ENCODE measurements around the gene UNC13A.

UNC13A gene

DNA sequence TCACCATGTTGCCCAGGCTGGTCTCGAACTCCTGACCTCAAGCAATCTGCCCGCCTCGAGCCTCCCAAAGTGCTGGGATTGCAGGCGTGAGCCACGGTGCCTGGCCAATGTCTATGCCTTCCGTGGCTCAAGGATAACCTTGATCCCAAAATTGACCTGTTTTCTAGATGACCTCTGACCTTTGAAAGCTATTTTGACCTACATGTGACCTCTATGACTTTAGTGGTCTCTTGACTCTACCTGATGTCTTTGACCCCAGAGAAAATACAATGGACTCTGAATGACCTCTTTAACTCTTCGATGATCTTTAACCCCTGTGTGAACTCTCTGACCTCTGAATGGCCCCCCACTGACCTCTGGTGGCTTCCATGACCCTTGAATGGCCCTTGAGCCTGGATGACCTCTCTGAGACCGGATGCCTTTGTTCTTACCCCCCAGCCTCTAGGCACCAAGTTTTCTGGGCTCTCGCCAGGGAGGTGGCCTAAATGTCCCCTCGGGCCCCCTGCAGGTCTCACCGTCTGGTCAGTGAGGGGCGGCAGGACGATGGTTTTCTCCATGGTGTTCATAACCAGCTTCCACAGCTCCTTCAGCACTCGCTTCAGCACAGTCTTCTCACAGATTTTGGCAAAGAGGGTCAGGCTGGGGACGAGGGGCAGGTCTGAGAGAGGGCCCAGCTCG is 63.7 kb downstream of the UNC13A start:
- no peak for DNase-seq

DNA sequence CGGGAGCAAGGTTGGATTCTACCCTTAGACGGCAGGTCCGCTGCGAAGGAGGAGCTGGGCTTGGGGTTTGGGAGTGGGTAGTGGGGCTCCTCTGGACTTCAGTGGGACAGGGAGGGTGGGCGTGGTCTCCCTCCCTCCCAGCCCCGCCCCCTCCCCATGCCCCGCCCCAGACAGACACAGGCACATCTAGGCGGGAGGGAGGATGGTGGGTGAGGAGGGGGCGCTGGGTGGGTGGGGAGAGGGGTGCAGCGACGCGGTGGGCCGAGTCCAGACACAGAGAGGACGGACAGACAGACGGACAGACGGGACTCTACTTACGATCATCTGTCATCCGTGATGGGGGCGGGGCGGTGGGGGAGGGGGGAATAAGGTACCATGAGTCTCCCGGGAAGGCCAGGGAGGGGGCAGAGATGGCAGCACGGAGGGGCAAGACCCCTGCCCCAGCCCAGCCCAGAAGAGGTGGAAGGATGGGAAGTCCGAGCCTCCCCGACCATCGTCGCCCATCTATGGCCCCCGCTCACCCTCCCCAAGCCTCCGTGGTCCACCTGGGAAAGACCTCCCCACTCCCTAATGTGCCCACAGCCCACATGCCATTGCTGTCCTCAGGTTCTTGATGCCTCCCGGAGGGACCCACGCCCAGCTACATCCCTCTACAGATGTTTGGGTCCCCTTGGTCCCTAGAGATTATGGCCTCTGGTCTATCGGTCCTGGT is 64.8 kb downstream of the UNC13A start:
- DNase-seq, result no peak

DNA sequence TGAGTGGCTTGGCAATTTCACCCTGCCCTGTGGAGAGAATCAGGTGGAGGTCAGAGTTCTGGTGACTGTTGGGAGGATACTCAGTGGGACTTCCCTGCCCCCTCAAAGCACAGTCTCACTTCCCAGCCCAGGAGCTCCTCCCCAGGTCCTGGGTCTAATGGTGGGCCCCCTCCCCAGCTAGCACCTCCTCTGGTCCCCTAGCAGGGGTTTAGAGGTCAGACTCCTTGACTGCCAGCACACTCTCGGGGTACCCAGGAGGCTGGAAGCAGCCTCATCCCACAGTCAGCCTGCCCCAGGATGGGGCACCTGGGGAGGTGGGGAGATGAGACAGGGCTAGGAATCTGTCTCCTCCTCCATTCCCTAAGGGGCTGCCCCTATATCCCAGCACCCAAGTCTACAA is 67.5 kb downstream of the UNC13A start:
- DNase-seq, result no peak

DNA sequence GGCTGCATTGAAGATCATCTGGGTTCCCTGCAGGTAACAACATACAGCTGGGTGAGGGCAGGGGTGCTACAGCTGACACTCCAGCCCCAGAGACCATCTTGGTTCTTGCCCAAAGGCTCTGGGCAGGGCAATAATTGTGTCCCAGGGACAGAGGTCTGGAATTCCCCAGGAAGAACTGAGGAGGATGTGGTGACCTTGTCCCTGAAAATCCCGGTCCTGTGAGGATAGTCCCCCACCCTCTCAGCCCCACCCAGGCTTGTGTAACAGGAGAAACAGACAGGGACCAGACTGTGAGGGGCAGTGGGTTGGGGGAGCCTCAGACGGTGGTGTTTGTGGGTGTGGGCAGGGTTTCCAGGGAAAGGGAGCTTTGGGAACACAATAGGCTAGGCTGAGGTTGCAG is 69.2 kb downstream of the UNC13A start:
- DNase-seq, result no peak

DNA sequence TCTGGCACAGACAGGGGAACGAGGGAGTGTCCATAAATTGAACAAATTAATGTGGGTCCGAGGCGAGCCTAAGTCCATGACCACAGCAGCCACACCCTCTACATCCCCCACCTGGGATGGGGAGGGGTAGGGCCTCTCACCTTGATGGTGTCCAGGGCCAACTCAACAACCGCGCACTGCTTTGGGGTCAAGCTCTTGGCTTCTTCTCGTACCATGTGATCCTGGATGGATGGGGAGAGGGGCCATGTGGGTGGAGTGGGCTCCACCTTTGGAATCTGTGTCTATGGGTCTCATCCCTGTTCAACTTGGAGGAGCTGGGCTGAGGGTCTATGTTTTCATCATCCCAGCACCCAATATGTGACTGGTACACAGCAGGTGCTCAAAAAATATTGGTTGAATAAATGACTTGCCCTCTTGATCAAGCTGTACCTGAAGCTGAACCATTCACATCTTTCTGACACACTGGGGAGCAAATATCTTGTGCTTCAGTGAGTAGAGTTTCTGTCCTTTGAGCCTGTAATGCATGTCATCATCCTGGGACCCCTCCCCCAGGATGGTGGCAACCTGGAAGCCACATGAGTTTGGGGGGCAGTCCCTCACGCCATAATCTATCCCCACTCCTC is 69.8 kb downstream of the UNC13A start:
- DNase-seq, result no peak

DNA sequence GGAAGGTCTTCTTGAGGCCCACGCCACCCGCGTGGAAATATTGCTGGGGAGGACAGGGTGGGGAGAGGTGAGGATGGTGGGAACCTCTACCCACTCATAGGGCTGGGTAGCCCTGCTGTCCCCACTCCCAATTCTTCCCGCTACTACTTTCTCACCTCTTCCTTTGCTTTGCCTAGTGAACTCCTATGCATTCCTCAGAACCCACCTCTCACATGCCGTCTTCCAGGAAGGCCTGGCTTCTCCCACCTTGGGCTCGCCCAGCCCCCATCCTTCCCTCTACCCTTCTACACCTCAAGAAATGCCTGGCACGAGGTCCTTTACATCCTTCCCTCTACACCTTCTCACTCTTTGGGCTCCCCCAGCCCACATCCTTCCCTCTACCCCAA is 70.4 kb downstream of the UNC13A start:
- no peak for DNase-seq

DNA sequence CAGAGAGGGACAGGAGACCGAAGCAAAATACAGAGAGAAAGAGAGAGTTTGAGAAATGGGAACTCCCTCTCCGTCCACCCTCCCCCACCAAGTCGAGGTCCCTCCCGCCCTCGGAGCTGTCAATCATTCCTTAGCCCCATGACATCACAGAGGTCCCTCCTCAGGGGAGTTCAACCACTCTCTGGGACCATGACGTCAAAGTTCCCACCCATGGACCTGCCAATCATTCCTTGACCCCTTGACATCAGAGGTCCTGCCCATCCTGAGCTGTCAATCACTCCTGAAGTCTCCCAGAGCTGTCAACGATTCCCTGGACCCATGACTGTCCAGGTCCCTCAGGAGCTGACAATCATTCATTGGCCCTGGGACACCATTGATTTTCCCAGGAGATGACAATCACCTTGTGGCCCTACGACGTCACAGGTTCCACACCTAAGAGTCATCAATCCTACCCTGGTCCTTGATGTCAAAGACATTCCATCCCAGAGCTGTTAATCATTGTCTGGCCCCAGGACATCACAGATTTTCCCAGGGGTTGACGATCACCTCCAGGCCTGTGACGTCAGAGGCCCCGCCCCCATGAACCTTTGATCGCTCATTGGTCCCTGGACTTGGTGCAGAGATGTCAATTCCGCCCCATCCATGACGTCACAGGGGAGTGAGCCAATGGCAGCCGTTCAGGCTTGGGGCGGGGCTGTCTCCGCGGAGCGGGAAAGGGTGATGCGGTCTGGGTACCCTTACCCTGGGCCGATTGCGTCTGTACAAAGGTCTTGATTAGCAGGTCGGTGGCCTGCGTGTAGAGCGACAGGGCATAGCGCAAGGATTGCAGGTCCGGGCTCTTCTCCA is 71.0 kb downstream of the UNC13A start:
- DNase-seq, result no peak

DNA sequence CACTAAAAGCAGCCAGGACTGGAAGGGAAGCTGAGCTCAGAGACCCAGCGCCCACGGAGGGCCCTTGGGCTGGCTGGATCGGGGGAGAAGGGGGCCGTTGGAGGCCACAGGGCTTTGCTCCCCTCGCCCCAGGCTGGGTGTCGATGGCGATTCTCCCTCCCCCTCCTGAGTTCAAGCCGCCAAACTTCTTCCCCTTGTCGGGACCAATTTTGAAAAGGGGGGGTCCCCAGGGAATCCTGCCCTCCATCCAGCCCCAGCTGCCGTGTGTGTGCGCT is 71.5 kb downstream of the UNC13A start:
- no peak for DNase-seq

DNA sequence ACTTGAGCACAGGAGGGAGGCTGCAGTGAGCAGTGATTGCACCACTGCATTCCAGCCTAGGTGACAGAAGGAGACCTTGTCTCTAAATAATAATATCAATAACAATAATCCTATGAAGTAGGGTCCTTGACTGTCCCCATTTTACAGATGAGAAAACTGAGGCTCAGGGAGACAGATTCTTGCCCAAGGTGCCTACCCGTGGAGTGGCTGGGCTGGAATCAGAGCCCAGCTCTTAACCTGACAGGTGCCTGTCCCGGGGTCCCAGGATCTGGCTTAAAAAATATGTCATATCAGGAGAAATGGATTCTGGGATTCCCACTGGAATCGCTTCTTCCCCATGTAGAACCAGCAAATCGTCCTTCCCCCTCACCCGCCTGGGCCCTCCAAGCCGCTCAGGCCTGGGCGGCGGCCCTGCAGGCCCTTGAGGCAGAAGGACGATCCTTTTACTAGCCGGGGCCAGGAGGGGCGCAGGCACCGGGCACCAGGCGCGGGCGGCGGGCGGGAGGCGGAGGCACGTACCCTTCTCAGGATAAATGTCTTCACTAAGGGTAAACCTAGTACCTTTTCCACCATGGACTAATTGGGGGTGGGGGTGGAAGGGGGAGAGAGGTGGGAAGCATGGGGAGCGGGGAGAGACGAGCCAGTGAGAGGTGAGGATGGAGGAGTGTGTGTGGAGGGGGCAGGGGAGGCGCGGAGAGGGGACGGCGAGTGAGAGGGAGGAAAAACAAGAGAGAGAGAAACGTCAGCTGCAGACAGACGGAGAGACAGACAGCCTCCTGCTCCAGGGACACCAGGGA is 72.1 kb downstream of the UNC13A start:
- DNase-seq, result no peak

DNA sequence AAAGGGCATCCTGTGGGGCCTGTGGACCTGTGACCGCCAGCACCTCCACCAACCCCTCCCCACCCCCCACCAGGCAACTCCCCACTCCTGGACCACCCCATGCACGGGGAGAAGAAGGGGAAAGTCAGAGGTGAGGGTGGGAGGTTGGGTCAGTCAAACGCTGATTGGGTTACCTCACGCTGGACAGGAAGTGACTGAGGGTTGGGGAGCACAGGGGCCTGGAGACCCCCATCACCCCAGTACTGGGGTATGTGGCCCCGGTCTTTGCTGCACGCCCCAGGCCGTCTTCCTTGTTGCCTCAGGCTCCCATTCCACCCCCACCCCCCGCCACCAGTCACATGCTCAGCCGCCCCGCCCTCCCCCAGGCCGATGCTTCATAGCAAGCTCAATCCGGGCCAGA is 73.7 kb downstream of the UNC13A start:
- no peak for DNase-seq

DNA sequence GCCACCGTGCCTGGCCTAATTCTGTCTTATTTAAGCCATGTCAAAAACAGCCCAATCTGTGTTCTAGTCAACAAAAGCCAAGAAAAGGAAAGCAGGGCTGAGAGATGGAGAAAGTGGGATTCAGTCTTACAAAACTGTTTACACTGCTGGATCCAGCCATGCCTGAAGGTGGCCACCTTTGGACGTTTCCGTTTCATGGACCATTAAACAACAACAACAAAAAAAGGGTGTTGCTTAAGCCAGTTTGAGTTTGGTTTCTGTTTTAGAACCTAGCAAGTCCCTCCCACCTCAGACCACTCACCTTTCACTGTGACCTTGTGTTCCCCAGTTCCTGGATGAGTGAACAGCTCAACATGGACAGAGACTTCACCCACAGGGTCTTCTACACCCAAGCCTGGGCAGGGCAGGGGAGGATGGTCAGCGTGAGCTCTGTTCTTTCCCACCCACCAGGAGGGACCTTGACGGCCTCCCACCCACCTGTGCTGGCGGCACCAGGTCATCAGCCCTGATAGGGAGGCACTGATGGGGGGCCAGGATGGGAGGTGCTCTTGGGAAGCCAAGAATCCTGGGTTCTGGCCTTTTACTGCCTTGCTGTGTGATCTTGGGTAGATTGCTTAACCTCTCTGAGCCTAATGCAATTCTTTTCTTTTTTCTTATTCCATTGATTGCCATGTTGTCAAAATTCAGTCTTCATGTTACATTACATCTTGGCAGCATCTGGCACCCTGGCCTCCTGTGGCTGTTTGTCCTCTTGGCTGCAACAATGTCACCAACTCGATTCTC is 76.5 kb downstream of the UNC13A start:
- DNase-seq, result no peak

DNA sequence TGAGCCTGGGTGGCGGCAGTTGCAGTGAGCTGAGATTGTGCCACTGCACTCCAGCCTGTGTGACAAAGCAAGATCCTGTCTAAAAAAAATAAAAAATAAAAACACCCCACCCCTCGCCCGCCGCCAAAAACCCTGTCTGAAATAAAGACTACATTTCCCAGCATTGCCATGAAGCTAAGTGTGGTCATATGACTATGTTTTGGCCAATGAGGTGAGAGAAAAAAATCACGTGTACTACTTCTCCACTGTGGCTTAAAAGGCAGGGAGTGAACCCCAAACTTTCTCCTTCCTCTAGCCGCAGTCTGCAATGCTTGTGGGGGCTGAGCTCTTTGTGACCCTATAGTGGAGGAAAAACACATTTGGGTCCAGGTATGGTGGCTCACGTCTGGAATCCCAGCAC is 77.8 kb downstream of the UNC13A start:
- DNase-seq, result peak; percentile 8

DNA sequence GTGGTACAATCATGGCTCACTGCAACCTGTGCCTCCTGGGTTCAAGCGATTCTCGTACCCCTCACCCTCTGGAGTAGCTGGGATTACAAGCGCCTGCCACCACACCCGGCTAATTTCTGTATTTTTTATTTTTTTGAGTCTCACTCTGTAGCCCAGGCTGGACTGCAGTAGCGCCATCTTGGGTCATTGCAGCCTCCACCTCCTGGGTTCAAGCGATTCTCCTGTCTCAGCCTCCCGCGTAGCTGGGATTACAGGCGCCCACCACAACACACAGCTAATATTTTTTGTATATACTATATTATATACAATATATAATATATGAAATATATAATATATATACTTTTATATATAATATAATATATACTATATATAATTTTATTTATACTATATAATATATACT is 80.2 kb downstream of the UNC13A start:
- DNase-seq, result no peak

DNA sequence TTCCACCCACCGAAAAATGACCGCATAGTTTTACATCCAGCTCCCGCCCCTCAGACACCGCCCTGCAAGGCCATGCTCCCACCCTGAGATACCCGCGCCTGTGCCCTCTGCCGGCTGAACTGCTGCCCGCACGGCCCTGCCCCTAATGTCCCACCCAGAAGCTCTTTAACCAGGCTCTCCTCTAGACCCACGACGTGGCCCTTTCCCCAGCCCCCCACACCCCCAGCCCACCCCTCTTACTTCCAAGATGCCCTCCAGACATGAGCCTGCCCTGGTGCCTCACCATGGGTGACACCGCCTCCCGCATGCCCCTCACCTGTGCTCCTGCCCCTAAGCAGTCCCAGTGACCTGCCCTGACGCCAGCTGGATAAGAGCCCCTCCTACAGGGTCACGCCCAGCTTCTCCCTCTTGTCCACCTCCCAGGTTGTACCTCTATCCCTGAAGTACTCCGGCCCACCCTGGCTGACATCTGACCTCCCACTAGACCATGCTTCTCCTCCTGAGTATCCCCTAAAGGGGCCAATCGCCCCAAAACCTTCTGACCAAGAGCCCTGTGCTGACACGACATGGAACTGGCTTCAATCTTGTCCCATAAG is 81.5 kb downstream of the UNC13A start:
- DNase-seq, result no peak

DNA sequence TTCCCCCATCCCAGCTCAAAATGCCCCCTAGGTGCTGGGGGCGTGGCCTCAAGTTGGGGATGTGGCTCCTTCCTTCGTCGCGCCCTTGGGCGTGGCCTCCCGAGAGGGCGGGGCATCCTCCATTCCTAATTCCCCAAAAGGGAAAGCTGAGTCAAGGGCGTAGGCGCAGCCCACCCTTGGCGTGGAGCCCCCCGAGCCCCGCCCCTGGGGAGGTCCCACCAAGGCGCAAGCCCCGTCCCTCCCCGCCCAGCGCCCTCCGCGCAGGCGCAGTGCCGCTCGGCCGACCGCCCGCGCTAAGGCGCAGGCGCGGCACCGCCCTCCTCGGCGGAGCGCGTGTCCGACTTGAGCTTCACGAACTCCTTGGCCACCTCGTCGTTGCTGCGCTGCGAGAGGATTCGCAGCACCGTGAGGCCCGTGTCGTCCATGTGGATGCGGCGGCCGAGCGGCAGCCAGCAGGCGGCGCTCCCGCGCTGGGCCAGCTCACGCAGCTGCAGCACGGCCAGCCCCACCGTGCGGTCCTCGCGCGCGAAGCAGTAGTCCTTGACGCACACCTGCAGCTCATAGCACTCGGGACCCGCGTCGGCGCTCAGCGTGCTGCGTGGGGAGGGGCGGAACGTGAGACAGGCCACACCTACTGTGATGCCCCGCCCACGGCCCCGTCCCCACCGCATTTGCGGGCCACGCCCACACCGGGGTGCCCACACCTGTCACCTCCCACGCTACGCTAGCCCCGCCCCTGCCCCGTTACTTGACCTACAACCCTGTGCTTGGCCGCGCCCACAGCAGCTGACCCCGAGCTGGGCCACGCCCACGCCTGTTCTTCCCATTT is 82.2 kb downstream of the UNC13A start:
- DNase-seq, result peak; percentile 14

DNA sequence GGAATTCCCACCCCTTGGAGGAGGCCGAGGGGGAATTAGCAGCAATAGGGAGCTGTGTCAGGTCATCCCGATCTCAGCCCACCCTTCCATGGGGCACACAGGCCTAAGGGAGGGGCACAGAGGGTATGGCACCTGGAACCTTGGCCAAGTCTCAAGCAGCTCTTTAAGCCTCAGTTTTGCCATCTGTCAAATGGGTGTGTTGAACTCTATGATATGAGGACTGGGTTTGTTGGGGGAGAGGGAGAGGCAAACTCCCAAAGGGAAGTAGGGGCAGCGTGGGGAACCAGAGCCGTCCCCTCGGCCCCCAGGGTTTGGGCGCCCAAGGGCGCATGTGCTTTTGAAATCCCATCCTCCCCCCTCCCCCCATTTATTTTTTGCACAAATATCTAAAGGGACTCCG is 83.0 kb downstream of the UNC13A start:
- DNase-seq, result no peak

DNA sequence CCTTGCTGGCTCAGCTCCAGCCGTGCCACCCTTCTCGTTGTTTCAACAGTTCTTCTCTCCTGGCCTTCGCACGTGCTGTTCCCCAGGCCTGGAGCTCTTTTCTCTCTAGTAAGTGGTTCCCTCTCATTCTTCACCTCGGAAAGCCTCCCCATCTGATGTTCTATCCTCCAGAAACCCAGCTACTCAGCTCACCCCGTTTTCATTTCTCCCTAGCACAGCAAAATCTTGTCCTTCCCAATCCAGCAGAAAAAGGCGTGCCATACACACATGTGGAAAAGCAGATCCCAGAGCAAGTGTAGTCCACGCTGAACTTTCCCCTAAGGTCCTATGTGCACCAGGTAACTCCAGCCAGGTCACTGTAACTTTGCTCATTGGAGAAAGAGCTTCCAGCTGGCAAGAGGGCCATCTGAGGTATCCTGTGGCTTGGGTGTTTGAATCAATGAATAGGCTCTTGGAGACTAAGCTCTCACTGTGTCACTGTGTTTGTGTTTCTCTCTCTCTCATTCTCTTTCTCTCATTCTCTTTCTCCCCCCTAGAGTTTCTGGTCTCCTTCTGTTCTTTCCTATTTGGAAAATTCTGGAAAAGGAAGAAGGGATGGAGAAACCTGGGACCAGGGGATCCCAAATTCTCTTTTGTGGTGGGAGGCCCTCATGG is 83.7 kb downstream of the UNC13A start:
- no peak for DNase-seq

DNA sequence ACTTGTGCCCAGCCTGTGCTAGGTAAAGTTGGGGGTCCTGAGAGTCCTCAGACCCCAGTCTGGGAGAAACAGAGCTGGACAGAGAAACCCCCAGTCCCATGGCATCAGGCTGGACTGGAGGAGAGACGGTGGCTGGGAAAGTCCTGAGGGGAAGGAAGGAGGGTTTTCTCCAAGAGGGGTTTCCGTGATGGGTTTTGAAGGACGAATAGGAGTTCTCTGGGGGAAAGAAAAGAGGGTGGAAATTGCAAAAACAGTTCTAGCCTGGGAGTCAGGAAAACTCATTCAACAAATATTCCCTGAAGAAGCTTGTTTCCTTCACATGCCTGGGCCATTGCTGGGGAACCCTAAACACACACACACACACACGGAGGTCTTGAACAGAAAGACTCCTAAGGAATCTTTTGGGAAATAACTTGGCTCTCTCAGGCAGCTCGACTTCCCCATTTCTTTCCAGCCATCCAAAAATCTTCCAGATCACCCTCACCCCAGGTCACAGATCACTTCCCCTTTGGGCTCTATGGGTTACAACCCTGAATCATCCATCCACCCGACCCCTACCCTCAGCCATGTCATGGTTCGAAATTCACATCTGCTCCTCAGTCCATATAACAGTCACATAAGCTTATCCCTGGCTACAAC is 85.2 kb downstream of the UNC13A start:
- DNase-seq, result no peak

DNA sequence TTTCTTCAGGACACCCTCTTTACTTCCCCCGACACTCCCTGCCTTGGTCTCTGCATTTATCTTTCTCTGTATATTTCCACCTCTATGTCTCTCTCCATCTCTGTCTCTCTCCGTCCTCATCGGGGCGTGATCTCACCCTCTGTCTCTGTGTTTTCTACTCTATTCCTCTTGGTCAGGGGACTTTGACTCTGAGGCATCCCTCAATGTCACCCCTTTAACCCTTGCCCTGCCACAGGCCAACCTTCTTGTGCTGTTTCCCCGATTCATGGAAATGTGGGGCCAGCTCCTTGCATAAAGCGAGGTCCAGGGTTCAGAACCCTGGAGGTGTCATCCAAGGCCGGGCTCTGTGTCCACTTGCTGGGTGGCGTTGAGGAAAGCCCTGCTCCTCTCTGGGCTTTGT is 85.9 kb downstream of the UNC13A start:
- DNase-seq, result no peak

DNA sequence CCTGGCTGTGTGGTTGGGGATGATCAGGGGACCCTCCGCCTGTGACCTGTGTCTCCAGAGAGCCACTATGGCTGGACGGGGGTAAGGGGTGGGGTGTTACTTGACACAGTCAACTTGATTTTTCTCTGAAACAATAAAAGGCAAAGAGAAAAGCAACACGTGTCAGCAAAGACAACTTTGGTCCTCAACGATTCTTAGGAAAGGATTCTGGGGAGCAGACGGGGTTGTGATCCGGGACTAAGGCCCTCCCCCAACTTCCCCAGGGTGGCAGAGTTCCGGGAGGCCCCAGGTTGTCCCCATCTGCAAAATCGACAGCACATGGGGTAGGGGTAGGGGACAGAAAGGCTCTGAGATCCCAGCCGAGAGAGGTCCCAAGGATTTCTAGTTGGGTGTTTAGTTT is 86.5 kb downstream of the UNC13A start:
- no peak for DNase-seq

All from kidney glomerular epithelial cell (primary cell).